B cell (primary cell): Measurements from ENCODE around the gene IDH3A. TPM values are rescaled to one million over a fixed set of nuclear protein-coding genes. Genes with fewer than 3 reads are reported as not detected.
A peak's percentile ranks its signal among the peaks of the same experiment; 100 is the strongest.

Source experiments
- ATAC-seq: fragments of 200-7000 bp; cut with Tn5 transposase; one replicate; pipeline ENCODE4 v1.10.0; 2021; ENCODE audit warnings: low read depth, mild to moderate bottlenecking, moderate number of reproducible peaks, moderate library complexity
- CTCF ChIA-PET: fragments of 350-600 bp; sonication (Branson Sonifier 250); formaldehyde crosslinking; loops from one replicate; lab custom pipeline; 2021; ENCODE audit warnings: antibody characterized with exemption, inconsistent platforms; lab: Charles Lee
- POLR2A ChIA-PET: fragments of 350-600 bp; sonication (Branson Sonifier 250); formaldehyde crosslinking; loops from one replicate; lab custom pipeline; 2021; ENCODE audit warnings: antibody characterized with exemption; lab: Charles Lee
- DNase-seq: peaks from one replicate; pipeline ENCODE4 v3.0.0; 2013
- H2AFZ ChIP-seq: 2 replicates; pipeline ENCODE4 v1.6.1; 2012; ENCODE audit warnings: mild to moderate bottlenecking, low read depth, low read length; ENCODE audit not compliant: insufficient read depth, poor library complexity, severe bottlenecking
- H3K27ac ChIP-seq, 2 donors: 1 replicate in 1 of 2; 2 replicates in 1 of 2; pipeline ENCODE4 v1.5.1; 2012 to 2013; ENCODE audit warnings: low read length in 2 of 2, mild to moderate bottlenecking in 2 of 2, moderate library complexity in 1 of 2
- H3K27me3 ChIP-seq, 4 experiments: fragments of 200-600 bp in 1 of 4; sonication (generic) in 1 of 4; replicated peaks in 1 of 4; 1 replicate in 2 of 4; 2 replicates in 2 of 4; pipeline versions ENCODE4 v1.6.1 to v1.7.0; 2013 to 2016; ENCODE audit warnings: low read length in 3 of 4, mild to moderate bottlenecking in 2 of 4, mixed read lengths in 1 of 4, moderate library complexity in 1 of 4; ENCODE audit not compliant: insufficient read depth in 4 of 4, control insufficient read depth in 3 of 4; ENCODE audit errors: control extremely low read depth in 1 of 4
- H3K36me3 ChIP-seq, 2 experiments: replicated peaks in 1 of 2; 1 replicate in 1 of 2; 2 replicates in 1 of 2; pipeline versions ENCODE4 v1.6.1 to v1.7.1; 2013; ENCODE audit warnings: low read length in 1 of 2; ENCODE audit not compliant: insufficient read depth in 2 of 2, control insufficient read depth in 1 of 2; ENCODE audit errors: control extremely low read depth in 1 of 2, extremely low read depth in 1 of 2
- H3K4me1 ChIP-seq, 2 donors: fragments of 200-600 bp in 1 of 2; sonication (generic) in 1 of 2; 1 replicate in 1 of 2; 2 replicates in 1 of 2; pipeline versions ENCODE4 v1.5.1 to v1.6.1; 2013 to 2017; ENCODE audit warnings: low read length in 2 of 2; ENCODE audit not compliant: control insufficient read depth in 2 of 2, insufficient read depth in 2 of 2
- H3K4me2 ChIP-seq: replicated peaks from 2 replicates; pipeline ENCODE3; 2012; ENCODE audit warnings: mild to moderate bottlenecking, low read depth, low read length; ENCODE audit not compliant: poor library complexity, severe bottlenecking
- H3K4me3 ChIP-seq, 5 experiments: fragments of 200-600 bp in 1 of 5; sonication (generic) in 1 of 5; 1 replicate in 3 of 5; 2 replicates in 2 of 5; pipeline versions ENCODE4 v1.5.1 to v1.7.0; 2011 to 2016; ENCODE audit warnings: low read length in 4 of 5, mild to moderate bottlenecking in 4 of 5, low read depth in 2 of 5, control low read depth in 1 of 5, moderate library complexity in 1 of 5; ENCODE audit not compliant: insufficient read depth in 1 of 5; ENCODE audit errors: control extremely low read depth in 1 of 5, extremely low read depth in 1 of 5
- H3K79me2 ChIP-seq: fragments of 200-600 bp; sonication (generic); one replicate; pipeline ENCODE4 v1.6.0; 2016; ENCODE audit warnings: low read length; ENCODE audit not compliant: control insufficient read depth, insufficient read depth
- H3K9ac ChIP-seq: fragments of 200-600 bp; sonication (generic); 2 replicates; pipeline ENCODE4 v1.6.1; 2017; ENCODE audit warnings: mild to moderate bottlenecking, low read length, moderate library complexity
- H3K9me3 ChIP-seq, 3 donors: one replicate each; pipeline versions ENCODE4 v1.6.1 to v1.7.1; 2013; ENCODE audit warnings: low read length in 2 of 3; ENCODE audit not compliant: control insufficient read depth in 2 of 3, insufficient read depth in 1 of 3; ENCODE audit errors: control extremely low read depth in 1 of 3
- H4K20me1 ChIP-seq: 2 replicates; pipeline ENCODE4 v1.6.0; 2012; ENCODE audit warnings: mild to moderate bottlenecking, low read length; ENCODE audit not compliant: insufficient read depth, control insufficient read depth, poor library complexity, severe bottlenecking
- H3K27ac Mint-ChIP-seq: one replicate; pipeline ENCODE4 v1.8.0; 2021; ENCODE audit warnings: mixed read lengths
- H3K27me3 Mint-ChIP-seq: one replicate; pipeline ENCODE4 v1.8.0; 2021; ENCODE audit warnings: mixed read lengths
- H3K4me1 Mint-ChIP-seq: one replicate; pipeline ENCODE4 v1.8.0; 2021; ENCODE audit warnings: mixed read lengths
- H3K4me3 Mint-ChIP-seq: one replicate; pipeline ENCODE4 v1.8.0; 2021; ENCODE audit warnings: mixed read lengths
- H3K9me3 Mint-ChIP-seq: one replicate; pipeline ENCODE4 v1.8.0; 2022; ENCODE audit warnings: mixed read lengths; ENCODE audit not compliant: insufficient read depth
- CTCF ChIP-seq: fragments of 200-600 bp; IDR thresholded peaks from one replicate; pipeline ENCODE4 v1.8.0; 2022; ENCODE audit warnings: antibody characterized with exemption, mild to moderate bottlenecking
- EZH2 ChIP-seq: IDR thresholded peaks from 2 replicates; pipeline ENCODE4 v1.6.1; 2012; ENCODE audit warnings: borderline replicate concordance, low read depth, mild to moderate bottlenecking, moderate library complexity, low read length; ENCODE audit not compliant: insufficient read depth, poor library complexity, severe bottlenecking
- WGBS: methylation state at CpG from one replicate; pipeline ENCODE4 v1.1.5; 2013; ENCODE audit warnings: missing lambda C conversion rate; ENCODE audit not compliant: insufficient coverage; 5-methylcytosine and 5-hydroxymethylcytosine counted together
- intact Hi-C: fragments of 100-400 bp; cut with micrococcal nuclease; formaldehyde crosslinking; loops from one replicate; pipeline ENCODE4 v1.10.0; 2022
- polyA plus RNA-seq: library from polyadenylated mRNA; depleted of rRNA; stranded (reverse); fragments of >200 nt; gene quantifications from 2 replicates; pipeline ENCODE4 v1.2.3, GENCODE V29; 2012
- total RNA-seq, 2 donors: library from RNA; stranded (reverse); fragments of 120-200 nt in 1 of 2; gene quantifications; 1 replicate in 1 of 2; 2 replicates in 1 of 2; pipeline versions ENCODE4 v1.2.3 to v1.2.4, GENCODE V29; 2013 to 2022

IDH3A gene
- total and polyA plus RNA-seq, 2 donors (not counting 1 experiment from before 2014, with no cell fraction given), result 39.7 to 71.7 TPM

- Histone ChIP-seq H3K27ac (no peak overlapping the region), H3K79me2 (peaks cover 16% of the 10 kb centered on the region), H2AFZ (no peak overlapping the region), H4K20me1 (no peaks in the 10 kb centered on the region), H3K27me3 (no peaks in the 10 kb centered on the region), H3K9ac (no peak overlapping the region), H3K4me3 (no peak overlapping the region), H3K4me2 (no peak overlapping the region), H3K36me3 (peaks cover 14 to 62% of the 10 kb centered on the region in 2 experiments), H3K9me3 (no peaks in the 10 kb centered on the region), H3K4me1 (peaks cover 22 to 23% of the 10 kb centered on the region in 2 donors)
- no CpG with 5 or more reads among the region's 2 CpGs for WGBS
- DNase-seq, result no peak
- TF ChIP-seq CTCF (no peak), EZH2 (no peak)
- Mint-ChIP-seq H3K4me1 (peaks cover 22% of the 10 kb centered on the region), H3K9me3 (no peaks in the 10 kb centered on the region), H3K27ac (no peak overlapping the region), H3K27me3 (no peaks in the 10 kb centered on the region), H3K4me3 (no peak overlapping the region)
- ChIA-PET CTCF (interaction anchor here (0.7 to 1.0 kb wide), 2 partner anchors 8 to 32 kb away, joined by 3 to 7 read pairs; no protein-coding TSS in a partner anchor), POLR2A (no interaction called here)
- no peak for ATAC-seq
- intact Hi-C loops, result no loop called here
Observed at GRCh38 chr15:78164010-78164409, 14.8 kb downstream of the IDH3A start.

DNA sequence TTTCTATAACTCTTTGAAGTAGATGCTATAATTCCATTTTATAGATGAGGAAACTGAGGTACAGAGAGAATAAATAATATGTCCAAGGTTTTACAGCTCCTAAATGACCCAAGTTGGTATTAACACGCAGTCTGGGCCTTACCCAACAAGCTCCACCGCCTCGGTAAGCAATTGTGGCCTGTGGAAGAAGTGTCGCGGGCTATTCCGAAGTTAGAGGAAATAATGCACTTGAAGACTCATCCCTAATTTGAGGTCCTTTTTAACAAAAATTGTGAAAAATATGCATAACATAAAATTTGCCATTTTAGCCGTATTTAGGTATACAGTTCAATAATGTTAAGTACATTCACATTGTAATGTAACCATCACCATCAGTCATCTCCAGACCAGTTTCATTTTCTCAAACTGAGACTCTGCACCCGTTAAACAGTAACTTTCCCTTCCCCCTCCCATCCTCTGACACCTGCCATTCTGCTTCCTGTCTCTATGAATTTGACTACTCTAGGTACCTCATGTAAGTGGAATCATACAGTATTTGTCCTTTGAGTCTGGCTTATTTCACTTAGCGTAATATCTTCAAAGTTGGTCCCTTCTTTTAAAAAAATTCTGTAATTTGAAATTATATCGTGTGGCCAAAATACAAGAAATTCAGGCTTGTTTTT, 18.2 kb downstream of the IDH3A start:
- peaks cover 53 to 54% of the 10 kb centered on the region in 2 donors for H3K4me1 ChIP-seq
- Mint-ChIP-seq H3K27ac (peak overlapping the region; percentile 60), H3K9me3 (no peaks in the 10 kb centered on the region), H3K4me3 (peak overlapping the region; percentile 9), H3K27me3 (no peaks in the 10 kb centered on the region), H3K4me1 (peaks cover 54% of the 10 kb centered on the region)
- H3K9me3 ChIP-seq, result no peaks in the 10 kb centered on the region
- WGBS, result 0% methylated on average over 1 of the region's 10 CpGs
- peak overlapping the region; percentile 22 to 70 for H3K27ac ChIP-seq
- H3K4me3 ChIP-seq, result no peak overlapping the region
- ATAC-seq (peak; percentile 59), DNase-seq (peak; percentile 75)
- TF ChIP-seq EZH2, result no peak
- POLR2A ChIA-PET, result no interaction called here
- no peaks in the 10 kb centered on the region for H3K27me3 ChIP-seq
- peaks cover 7 to 37% of the 10 kb centered on the region in 2 experiments for H3K36me3 ChIP-seq
- CTCF ChIA-PET, result interaction anchor here (1.1 to 5.5 kb wide), 4 partner anchors 29 to 59 kb away, joined by 3 to 44 read pairs (median 6); partner anchors contain the start of gene CIB2
- no peak overlapping the region for H2AFZ ChIP-seq
- H3K4me2 ChIP-seq, result peak overlapping the region; percentile 58
- no peaks in the 10 kb centered on the region for H4K20me1 ChIP-seq
- H3K9ac ChIP-seq, result peak overlapping the region; percentile 22
- intact Hi-C loops, result no loop called here
- H3K79me2 ChIP-seq, result no peaks in the 10 kb centered on the region
